NB4 (cell line): ENCODE results near the gene AP2A2.

ENCODE experiments used
- CTCF ChIP-seq: IDR thresholded peaks from one replicate; pipeline ENCODE4 v1.5.1; 2012; ENCODE audit warnings: low read depth, low read length
- MAX ChIP-seq: IDR thresholded peaks from 2 replicates; pipeline ENCODE4 v1.6.1; 2011; ENCODE audit warnings: low read depth, low read length
- MYC ChIP-seq: IDR thresholded peaks from 2 replicates; pipeline ENCODE4 v1.6.1; 2011; ENCODE audit warnings: low read depth, low read length
- POLR2A ChIP-seq: IDR thresholded peaks from 2 replicates; pipeline ENCODE4 v1.6.1; 2011; ENCODE audit warnings: mild to moderate bottlenecking; ENCODE audit not compliant: insufficient read length; ENCODE audit errors: extremely low read depth

GRCh38 chr11:978781-979180 lies 53.1 kb downstream of the AP2A2 start:
- TF ChIP-seq CTCF (no peak), POLR2A (no peak), MAX (no peak), MYC (no peak)
